Hematopoietic multipotent progenitor cell (in vitro differentiated cells): ENCODE data around the gene IDI1. TPM values are rescaled to one million over a fixed set of nuclear protein-coding genes. Genes with fewer than 3 reads are reported as not detected.
"Not testable (repeated sequence)": the region's sequence is repeated elsewhere in the genome, so short reads cannot be mapped to it uniquely, and the experiment has no call there.

Experiments
- DNase-seq, 3 donors: peaks; one replicate each; pipeline ENCODE4 v3.0.0-alpha.2; 2011 to 2015; ENCODE audit warnings: low read depth in 2 of 3, low spot score in 2 of 3
- total RNA-seq: library from RNA; depleted of rRNA; stranded (reverse); fragments of >200 nt; gene quantifications from one replicate; pipeline ENCODE4 v1.2.3, GENCODE V29; 2012

IDI1 gene
- total RNA-seq, 1 donor: 31.5 TPM

- no peak for DNase-seq
Observed at GRCh38 chr10:1064964-1065247, 16.0 kb upstream of the IDI1 start.

GRCh38 chr10:1063232-1063865, 14.4 kb upstream of the IDI1 start:
- no peak for DNase-seq

GRCh38 chr10:1061930-1062774, 13.2 kb upstream of the IDI1 start:
- DNase-seq: no peak

GRCh38 chr10:1059902-1060301, 11.0 kb upstream of the IDI1 start:
- no peak for DNase-seq

GRCh38 chr10:1058017-1058416, 9.1 kb upstream of the IDI1 start:
- DNase-seq: no peak

- DNase-seq: peak in 2 of 3 donors; percentile 66 to 74
Observed at GRCh38 chr10:1057106-1057657, 8.3 kb upstream of the IDI1 start.

DNA sequence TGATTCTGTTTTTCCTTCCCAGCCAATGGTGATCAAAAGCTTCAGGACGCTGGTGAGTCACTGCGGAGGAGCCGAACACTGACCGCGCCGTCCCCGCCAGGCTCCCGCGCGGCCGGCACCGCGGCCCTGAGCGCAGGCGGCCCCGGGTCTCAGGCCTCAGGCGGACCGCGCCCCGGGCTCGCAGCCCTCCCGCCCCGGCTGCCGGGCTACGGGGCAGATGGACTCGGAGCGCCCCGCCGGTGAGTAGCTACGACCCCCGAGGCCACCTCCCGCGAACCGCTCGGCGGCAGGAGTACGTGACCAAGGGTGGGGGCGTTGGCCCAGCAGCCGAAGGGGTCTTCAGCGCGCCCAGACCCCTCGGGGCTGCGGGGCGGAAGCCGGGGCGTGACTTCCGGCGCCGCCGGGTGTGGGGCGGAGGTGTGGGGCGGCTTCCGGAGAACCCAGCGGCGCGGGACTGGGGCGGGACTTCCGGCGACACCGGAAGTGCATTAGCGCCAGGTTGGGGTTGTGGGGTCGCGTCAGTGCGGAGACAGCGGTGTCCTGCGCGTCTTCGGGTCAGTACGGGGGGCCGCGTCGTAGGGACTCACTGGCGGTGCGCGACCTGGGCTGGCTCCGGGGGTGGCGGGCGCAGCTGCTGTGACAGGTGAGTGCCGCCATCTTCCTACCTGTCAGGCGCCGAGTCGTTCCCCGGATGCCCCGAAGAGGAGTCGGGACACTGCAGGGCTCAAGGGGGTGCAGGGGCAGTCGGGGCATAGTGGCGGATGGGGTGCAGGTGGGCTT, 7.6 kb upstream of the IDI1 start, which contains the start of gene WDR37:
Gene WDR37, plus strand, starts transcription at position 60 of the 780 bp plus-strand sequence. CDS start 15,771 bp downstream, outside the sequence.
- peak; percentile 75 to 84 (median 83) for DNase-seq

DNA sequence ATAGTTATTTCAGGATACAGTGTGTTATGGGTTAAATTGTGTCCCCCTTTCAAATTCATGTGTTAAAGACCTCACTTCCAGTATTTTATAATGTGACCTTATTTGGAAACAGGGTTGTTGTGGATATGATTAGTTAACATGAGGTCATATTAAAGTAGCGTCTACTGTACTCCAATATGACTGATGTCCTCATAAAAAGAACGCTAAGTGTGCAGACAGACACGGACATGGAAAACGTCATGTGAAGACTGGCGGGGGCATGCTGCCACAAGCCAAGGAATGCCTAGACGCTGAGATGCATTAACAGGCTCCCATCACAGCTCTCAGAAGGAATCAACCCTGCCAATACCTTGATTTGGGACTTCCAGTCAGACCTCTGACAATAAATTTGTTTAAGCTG, 5.8 kb upstream of the IDI1 start:
- no peak for DNase-seq

DNA sequence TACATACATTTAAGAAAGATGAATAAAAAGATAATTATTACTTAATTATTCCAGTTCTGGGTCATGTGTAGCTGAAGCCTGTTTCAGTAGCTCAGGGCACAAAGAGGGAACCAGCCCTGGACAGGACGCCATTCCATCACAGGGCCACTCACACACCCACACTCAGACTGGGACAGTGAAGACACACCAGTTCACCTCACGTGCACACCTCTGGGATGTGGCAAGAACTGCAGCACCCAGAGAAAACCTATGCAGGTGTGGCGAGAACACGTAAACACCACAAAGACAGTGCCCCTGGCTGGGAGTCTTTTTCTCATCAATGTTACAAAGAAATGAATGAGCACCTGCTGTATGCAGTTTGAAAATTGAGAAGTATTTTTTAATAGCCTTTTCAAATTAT, 1.6 kb upstream of the IDI1 start:
- no peak for DNase-seq

GRCh38 chr10:1050145-1050544, 1.2 kb upstream of the IDI1 start:
- no peak for DNase-seq

GRCh38 chr10:1049425-1049958, 573 bp upstream of the IDI1 start:
- no peak for DNase-seq

DNA sequence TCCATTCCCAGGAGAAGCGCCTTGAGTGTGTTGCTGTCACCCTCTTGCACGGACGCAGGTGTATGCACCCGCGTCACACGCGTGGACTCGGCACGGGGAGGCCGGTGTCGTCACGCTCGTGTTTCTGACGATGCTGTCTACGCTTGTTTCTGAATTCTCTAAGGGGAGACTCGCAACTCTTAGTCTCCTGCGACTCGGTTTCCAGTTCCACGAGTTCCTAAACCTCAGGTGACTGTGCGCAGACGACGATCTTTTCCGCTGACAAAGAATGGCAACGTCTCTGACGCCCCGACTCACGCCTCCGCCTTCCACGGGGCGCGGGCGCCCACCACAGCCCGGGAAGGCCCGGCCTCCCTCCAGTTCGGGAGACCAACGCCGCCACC, 579 bp downstream of the IDI1 start:
- no peak for DNase-seq

- DNase-seq: no peak
Observed at GRCh38 chr10:1047937-1048336, 982 bp downstream of the IDI1 start.

- no peak for DNase-seq
Observed at GRCh38 chr10:1045415-1045814, 3.5 kb downstream of the IDI1 start.

GRCh38 chr10:1044964-1045363, 4.0 kb downstream of the IDI1 start:
- DNase-seq: no peak

GRCh38 chr10:1044146-1044545, 4.8 kb downstream of the IDI1 start:
- no peak for DNase-seq

GRCh38 chr10:1043532-1043995, 5.4 kb downstream of the IDI1 start:
- peak in 1 of 3 donors; percentile 62 for DNase-seq

DNA sequence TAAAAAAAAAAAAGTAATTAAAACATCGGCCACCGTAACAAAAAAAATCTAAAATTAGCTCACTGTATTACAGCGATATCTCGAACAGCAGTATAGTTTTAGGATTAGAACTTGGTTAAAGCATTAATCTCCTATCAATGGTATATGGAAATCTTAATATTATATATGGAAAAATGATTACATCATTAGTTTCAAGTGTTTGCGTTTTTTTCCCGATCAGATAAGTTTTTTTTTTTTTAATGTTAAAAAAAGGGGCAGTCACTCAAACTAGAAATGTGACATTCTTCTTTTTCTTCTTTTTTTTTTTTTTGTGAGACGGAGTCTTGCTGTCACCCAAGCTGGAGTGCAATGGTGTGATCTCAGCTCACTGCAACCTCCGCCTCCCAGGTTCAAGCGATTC, 7.4 kb downstream of the IDI1 start:
- DNase-seq: no peak

DNA sequence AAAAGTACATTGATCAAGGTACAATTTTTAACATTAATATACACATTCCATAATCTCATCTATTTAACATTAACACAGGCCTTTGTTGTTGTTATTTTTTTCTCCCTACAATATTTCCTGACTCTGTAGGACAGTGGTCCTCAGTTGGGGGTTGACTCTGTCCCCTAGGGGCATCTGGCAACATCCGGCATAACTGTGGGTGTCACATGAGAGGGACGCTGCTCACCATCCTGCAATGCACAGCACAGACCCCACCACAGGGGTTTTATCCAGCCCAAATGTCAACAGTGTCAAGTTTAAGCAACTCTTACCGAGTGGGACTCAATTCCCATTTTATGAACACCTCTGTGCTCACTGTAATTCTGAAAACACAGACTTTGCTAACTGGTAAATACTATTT, 8.8 kb downstream of the IDI1 start:
- no peak for DNase-seq

DNA sequence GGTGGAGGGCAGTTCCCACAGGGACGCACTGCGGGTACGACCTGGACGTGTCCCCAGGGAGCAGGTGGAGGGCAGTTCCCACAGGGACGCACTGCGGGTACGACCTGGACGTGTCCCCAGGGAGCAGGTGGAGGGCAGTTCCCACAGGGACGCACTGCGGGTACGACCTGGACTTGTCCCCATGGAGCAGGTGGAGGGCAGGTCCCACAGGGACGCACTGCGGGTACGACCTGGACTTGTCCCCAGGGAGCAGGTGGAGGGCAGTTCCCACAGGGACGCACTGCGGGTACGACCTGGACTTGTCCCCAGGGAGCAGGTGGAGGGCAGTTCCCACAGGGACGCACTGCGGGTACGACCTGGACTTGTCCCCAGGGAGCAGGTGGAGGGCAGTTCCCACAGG, 10.2 kb downstream of the IDI1 start:
- not testable (repeated sequence) for DNase-seq

DNA sequence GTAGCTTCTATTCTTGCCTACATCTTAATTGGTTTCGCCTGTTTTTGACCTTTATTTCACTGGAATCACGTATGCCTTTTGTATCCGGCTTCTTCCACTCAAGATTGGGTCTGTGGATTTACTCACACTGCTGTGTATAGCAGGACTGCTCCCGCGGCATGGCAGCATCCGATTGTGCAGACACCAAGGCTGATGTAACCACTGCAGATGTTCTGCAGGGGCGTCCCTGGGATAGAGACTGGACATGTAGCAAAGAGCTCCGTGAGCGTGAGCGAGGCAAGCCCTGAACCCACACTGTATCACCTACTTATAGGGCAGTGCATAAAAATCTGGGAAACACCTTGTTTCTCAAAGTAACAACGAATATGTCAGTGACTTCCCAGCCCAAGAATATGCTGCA, 11.8 kb downstream of the IDI1 start:
- no peak for DNase-seq
